Measurements from ENCODE around the gene MIAT.

GRCh38 chr22:26707581-26707980 is 50.2 kb downstream of the MIAT start:
- TF ChIP-seq POLR2A (IDR thresholded peaks at IDR 0.05), result no peak
- no peak for TF ChIP-seq CTCF (IDR thresholded peaks at IDR 0.05)
- no peak for TF ChIP-seq POLR2AphosphoS5 (IDR thresholded peaks at IDR 0.05)
- TF ChIP-seq EP300 (IDR thresholded peaks at IDR 0.05; ENCODE audit: low read depth), result no peak

Data from transverse colon (tissue), 4 donors.